ENCODE measurements around the gene IGSF9.

GRCh38 chr1:159884296-159884695, 61.1 kb downstream of the IGSF9 start:
- TF ChIP-seq, protein P1, sequence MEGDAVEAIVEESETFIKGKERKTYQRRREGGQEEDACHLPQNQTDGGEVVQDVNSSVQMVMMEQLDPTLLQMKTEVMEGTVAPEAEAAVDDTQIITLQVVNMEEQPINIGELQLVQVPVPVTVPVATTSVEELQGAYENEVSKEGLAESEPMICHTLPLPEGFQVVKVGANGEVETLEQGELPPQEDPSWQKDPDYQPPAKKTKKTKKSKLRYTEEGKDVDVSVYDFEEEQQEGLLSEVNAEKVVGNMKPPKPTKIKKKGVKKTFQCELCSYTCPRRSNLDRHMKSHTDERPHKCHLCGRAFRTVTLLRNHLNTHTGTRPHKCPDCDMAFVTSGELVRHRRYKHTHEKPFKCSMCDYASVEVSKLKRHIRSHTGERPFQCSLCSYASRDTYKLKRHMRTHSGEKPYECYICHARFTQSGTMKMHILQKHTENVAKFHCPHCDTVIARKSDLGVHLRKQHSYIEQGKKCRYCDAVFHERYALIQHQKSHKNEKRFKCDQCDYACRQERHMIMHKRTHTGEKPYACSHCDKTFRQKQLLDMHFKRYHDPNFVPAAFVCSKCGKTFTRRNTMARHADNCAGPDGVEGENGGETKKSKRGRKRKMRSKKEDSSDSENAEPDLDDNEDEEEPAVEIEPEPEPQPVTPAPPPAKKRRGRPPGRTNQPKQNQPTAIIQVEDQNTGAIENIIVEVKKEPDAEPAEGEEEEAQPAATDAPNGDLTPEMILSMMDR (IDR thresholded peaks at IDR 0.05; ENCODE audit: insufficient read depth, low read depth, low read length): no peak
- TF ChIP-seq EZH2 (IDR thresholded peaks at IDR 0.05; ENCODE audit: insufficient read depth, low read length): no peak
